ENCODE measurements around the gene RASGEF1C.

RASGEF1C gene

GRCh38 chr5:180153991-180154390 is 55.0 kb downstream of the RASGEF1C start:
- TF ChIP-seq CTCF (IDR thresholded peaks at IDR 0.05; ENCODE audit: control insufficient read depth, extremely low read depth, insufficient read depth): no peak
- DNase-seq (ENCODE audit: low read depth): no peak
- no peak overlapping the region for H3K4me3 ChIP-seq (ENCODE audit: low read depth, low read length)

GRCh38 chr5:180153099-180153498 is 55.9 kb downstream of the RASGEF1C start:
- no peak for DNase-seq (ENCODE audit: low read depth)
- H3K4me3 ChIP-seq (ENCODE audit: low read depth, low read length): no peak overlapping the region
- no peak for TF ChIP-seq CTCF (IDR thresholded peaks at IDR 0.05; ENCODE audit: control insufficient read depth, extremely low read depth, insufficient read depth)

GRCh38 chr5:180143656-180144364 is 65.2 kb downstream of the RASGEF1C start:
- no peak for TF ChIP-seq CTCF (IDR thresholded peaks at IDR 0.05; ENCODE audit: control insufficient read depth, extremely low read depth, insufficient read depth)
- no peak for DNase-seq (ENCODE audit: low read depth)
- H3K4me3 ChIP-seq (ENCODE audit: low read depth, low read length): no peak overlapping the region

- H3K4me3 ChIP-seq (ENCODE audit: low read depth, low read length): no peak overlapping the region
- DNase-seq (ENCODE audit: low read depth): no peak
- no peak for TF ChIP-seq CTCF (IDR thresholded peaks at IDR 0.05; ENCODE audit: control insufficient read depth, extremely low read depth, insufficient read depth)
Measured at GRCh38 chr5:180142824-180143610, 66.0 kb downstream of the RASGEF1C start.

DNA sequence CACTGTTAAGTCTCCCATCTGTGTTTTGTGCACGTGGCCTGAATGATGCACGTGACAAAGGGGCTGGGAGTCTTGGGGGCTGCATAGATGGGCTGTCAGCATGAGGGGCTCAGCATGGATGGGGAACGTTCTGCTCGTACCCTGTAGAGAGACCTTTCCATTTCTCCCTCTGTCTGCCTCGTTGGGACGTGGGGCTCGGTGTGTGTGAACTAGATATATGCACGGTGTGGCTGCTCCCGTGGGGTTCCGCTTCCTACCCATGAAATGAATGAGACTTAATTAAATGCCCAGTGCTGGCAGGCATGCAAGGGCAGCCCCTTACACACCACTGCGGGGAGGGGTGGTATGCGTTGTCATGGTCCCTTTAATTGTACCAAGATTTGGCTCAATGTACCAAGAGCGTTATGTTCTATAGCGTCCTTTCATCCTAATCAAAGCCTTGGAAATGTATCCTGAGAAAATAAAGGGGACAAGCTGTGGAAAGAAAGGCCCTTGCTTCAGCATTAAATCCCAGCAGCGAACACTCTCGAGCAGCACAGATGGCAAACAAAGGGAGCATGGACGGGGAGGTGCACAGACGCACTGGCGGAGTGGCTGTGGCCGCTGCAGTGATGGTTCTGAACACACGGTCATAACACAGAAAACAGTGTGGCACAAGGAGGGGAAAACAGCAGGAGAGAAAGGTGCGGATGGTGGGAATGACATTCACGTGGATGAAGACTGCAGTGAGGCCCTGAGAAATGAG is 66.8 kb downstream of the RASGEF1C start:
- no peak for TF ChIP-seq CTCF (IDR thresholded peaks at IDR 0.05; ENCODE audit: control insufficient read depth, extremely low read depth, insufficient read depth)
- H3K4me3 ChIP-seq (ENCODE audit: low read depth, low read length): no peak overlapping the region
- no peak for DNase-seq (ENCODE audit: low read depth)

- no peak for TF ChIP-seq CTCF (IDR thresholded peaks at IDR 0.05; ENCODE audit: control insufficient read depth, extremely low read depth, insufficient read depth)
- no peak for DNase-seq (ENCODE audit: low read depth)
Measured at GRCh38 chr5:180141068-180141660, 67.8 kb downstream of the RASGEF1C start.

More at GRCh38 chr5:180141068-180141660, 67.8 kb downstream of the RASGEF1C start:
- no peak overlapping the region for H3K4me3 ChIP-seq (ENCODE audit: low read depth, low read length)

All from LNCaP clone FGC (cell line).